B cell (primary cell): ENCODE measurements around the gene CNTNAP2. TPM values are rescaled to one million over a fixed set of nuclear protein-coding genes. Genes with fewer than 3 reads are reported as not detected.

Source experiments
- ATAC-seq: fragments of 200-7000 bp; cut with Tn5 transposase; one replicate; pipeline ENCODE4 v1.10.0; 2021; ENCODE audit warnings: low read depth, mild to moderate bottlenecking, moderate number of reproducible peaks, moderate library complexity
- CTCF ChIA-PET: fragments of 350-600 bp; sonication (Branson Sonifier 250); formaldehyde crosslinking; loops from one replicate; lab custom pipeline; 2021; ENCODE audit warnings: antibody characterized with exemption, inconsistent platforms; lab: Charles Lee
- POLR2A ChIA-PET: fragments of 350-600 bp; sonication (Branson Sonifier 250); formaldehyde crosslinking; loops from one replicate; lab custom pipeline; 2021; ENCODE audit warnings: antibody characterized with exemption; lab: Charles Lee
- DNase-seq: peaks from one replicate; pipeline ENCODE4 v3.0.0; 2013
- H2AFZ ChIP-seq: 2 replicates; pipeline ENCODE4 v1.6.1; 2012; ENCODE audit warnings: mild to moderate bottlenecking, low read depth, low read length; ENCODE audit not compliant: insufficient read depth, poor library complexity, severe bottlenecking
- H3K27ac ChIP-seq, 2 donors: 1 replicate in 1 of 2; 2 replicates in 1 of 2; pipeline ENCODE4 v1.5.1; 2012 to 2013; ENCODE audit warnings: low read length in 2 of 2, mild to moderate bottlenecking in 2 of 2, moderate library complexity in 1 of 2
- H3K27me3 ChIP-seq, 4 experiments: fragments of 200-600 bp in 1 of 4; sonication (generic) in 1 of 4; replicated peaks in 1 of 4; 1 replicate in 2 of 4; 2 replicates in 2 of 4; pipeline versions ENCODE4 v1.6.1 to v1.7.0; 2013 to 2016; ENCODE audit warnings: low read length in 3 of 4, mild to moderate bottlenecking in 2 of 4, mixed read lengths in 1 of 4, moderate library complexity in 1 of 4; ENCODE audit not compliant: insufficient read depth in 4 of 4, control insufficient read depth in 3 of 4; ENCODE audit errors: control extremely low read depth in 1 of 4
- H3K36me3 ChIP-seq, 2 experiments: replicated peaks in 1 of 2; 1 replicate in 1 of 2; 2 replicates in 1 of 2; pipeline versions ENCODE4 v1.6.1 to v1.7.1; 2013; ENCODE audit warnings: low read length in 1 of 2; ENCODE audit not compliant: insufficient read depth in 2 of 2, control insufficient read depth in 1 of 2; ENCODE audit errors: control extremely low read depth in 1 of 2, extremely low read depth in 1 of 2
- H3K4me1 ChIP-seq, 2 donors: fragments of 200-600 bp in 1 of 2; sonication (generic) in 1 of 2; 1 replicate in 1 of 2; 2 replicates in 1 of 2; pipeline versions ENCODE4 v1.5.1 to v1.6.1; 2013 to 2017; ENCODE audit warnings: low read length in 2 of 2; ENCODE audit not compliant: control insufficient read depth in 2 of 2, insufficient read depth in 2 of 2
- H3K4me2 ChIP-seq: replicated peaks from 2 replicates; pipeline ENCODE3; 2012; ENCODE audit warnings: mild to moderate bottlenecking, low read depth, low read length; ENCODE audit not compliant: poor library complexity, severe bottlenecking
- H3K4me3 ChIP-seq, 5 experiments: fragments of 200-600 bp in 1 of 5; sonication (generic) in 1 of 5; 1 replicate in 3 of 5; 2 replicates in 2 of 5; pipeline versions ENCODE4 v1.5.1 to v1.7.0; 2011 to 2016; ENCODE audit warnings: low read length in 4 of 5, mild to moderate bottlenecking in 4 of 5, low read depth in 2 of 5, control low read depth in 1 of 5, moderate library complexity in 1 of 5; ENCODE audit not compliant: insufficient read depth in 1 of 5; ENCODE audit errors: control extremely low read depth in 1 of 5, extremely low read depth in 1 of 5
- H3K79me2 ChIP-seq: fragments of 200-600 bp; sonication (generic); one replicate; pipeline ENCODE4 v1.6.0; 2016; ENCODE audit warnings: low read length; ENCODE audit not compliant: control insufficient read depth, insufficient read depth
- H3K9ac ChIP-seq: fragments of 200-600 bp; sonication (generic); 2 replicates; pipeline ENCODE4 v1.6.1; 2017; ENCODE audit warnings: mild to moderate bottlenecking, low read length, moderate library complexity
- H3K9me3 ChIP-seq, 3 donors: one replicate each; pipeline versions ENCODE4 v1.6.1 to v1.7.1; 2013; ENCODE audit warnings: low read length in 2 of 3; ENCODE audit not compliant: control insufficient read depth in 2 of 3, insufficient read depth in 1 of 3; ENCODE audit errors: control extremely low read depth in 1 of 3
- H4K20me1 ChIP-seq: 2 replicates; pipeline ENCODE4 v1.6.0; 2012; ENCODE audit warnings: mild to moderate bottlenecking, low read length; ENCODE audit not compliant: insufficient read depth, control insufficient read depth, poor library complexity, severe bottlenecking
- H3K27ac Mint-ChIP-seq: one replicate; pipeline ENCODE4 v1.8.0; 2021; ENCODE audit warnings: mixed read lengths
- H3K27me3 Mint-ChIP-seq: one replicate; pipeline ENCODE4 v1.8.0; 2021; ENCODE audit warnings: mixed read lengths
- H3K4me1 Mint-ChIP-seq: one replicate; pipeline ENCODE4 v1.8.0; 2021; ENCODE audit warnings: mixed read lengths
- H3K4me3 Mint-ChIP-seq: one replicate; pipeline ENCODE4 v1.8.0; 2021; ENCODE audit warnings: mixed read lengths
- H3K9me3 Mint-ChIP-seq: one replicate; pipeline ENCODE4 v1.8.0; 2022; ENCODE audit warnings: mixed read lengths; ENCODE audit not compliant: insufficient read depth
- EZH2 ChIP-seq: IDR thresholded peaks from 2 replicates; pipeline ENCODE4 v1.6.1; 2012; ENCODE audit warnings: borderline replicate concordance, low read depth, mild to moderate bottlenecking, moderate library complexity, low read length; ENCODE audit not compliant: insufficient read depth, poor library complexity, severe bottlenecking
- WGBS: methylation state at CpG from one replicate; pipeline ENCODE4 v1.1.5; 2013; ENCODE audit warnings: missing lambda C conversion rate; ENCODE audit not compliant: insufficient coverage; 5-methylcytosine and 5-hydroxymethylcytosine counted together
- intact Hi-C: fragments of 100-400 bp; cut with micrococcal nuclease; formaldehyde crosslinking; loops from one replicate; pipeline ENCODE4 v1.10.0; 2022
- polyA plus RNA-seq: library from polyadenylated mRNA; depleted of rRNA; stranded (reverse); fragments of >200 nt; gene quantifications from 2 replicates; pipeline ENCODE4 v1.2.3, GENCODE V29; 2012
- total RNA-seq, 2 donors: library from RNA; stranded (reverse); fragments of 120-200 nt in 1 of 2; gene quantifications; 1 replicate in 1 of 2; 2 replicates in 1 of 2; pipeline versions ENCODE4 v1.2.3 to v1.2.4, GENCODE V29; 2013 to 2022
- TF ChIP-seq, protein P1 (sequence below): fragments of 200-600 bp; IDR thresholded peaks from one replicate; pipeline ENCODE4 v1.8.0; 2022; ENCODE audit warnings: antibody characterized with exemption, mild to moderate bottlenecking

Gene CNTNAP2
- total and polyA plus RNA-seq, 2 donors (not counting 1 experiment from before 2014, with no cell fraction given): 7.4 to 16.6 TPM

DNA sequence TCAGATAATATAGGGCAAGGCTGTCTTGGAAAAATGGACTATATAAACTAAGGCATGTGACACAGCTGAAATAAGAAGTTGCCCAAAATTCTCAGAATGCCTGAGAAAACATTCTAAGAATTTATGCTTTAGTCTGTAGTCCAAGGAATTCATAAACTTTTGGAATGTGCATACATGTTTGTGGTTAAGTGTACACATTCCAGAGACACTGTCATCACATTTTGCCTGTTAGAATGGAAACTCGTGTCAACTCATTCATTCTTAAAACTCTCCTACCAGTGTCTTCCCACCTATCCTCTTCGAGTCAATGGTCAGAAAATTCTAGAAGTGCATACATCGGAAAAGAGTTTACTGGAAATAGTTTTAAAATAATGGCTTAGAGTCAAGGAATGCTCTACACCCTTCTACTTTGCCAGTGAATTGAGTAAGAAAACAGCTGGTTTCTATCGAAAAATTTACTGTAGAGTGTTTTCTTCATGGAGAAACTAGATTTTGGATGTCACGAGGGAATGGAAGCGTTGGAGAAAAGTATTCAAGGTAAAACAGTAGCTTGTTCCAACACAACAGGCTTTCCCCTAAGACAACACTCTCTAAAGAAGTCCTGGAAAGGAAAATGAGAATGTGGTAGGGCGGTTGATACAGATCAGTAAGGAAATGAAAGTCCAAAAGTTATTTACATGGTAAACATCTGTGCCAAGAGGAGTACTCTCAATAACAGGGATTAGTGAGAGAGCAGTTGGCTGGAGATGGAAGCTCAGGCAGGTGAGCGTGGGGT, 1296.4 kb downstream of the CNTNAP2 start:
- POLR2A ChIA-PET: no interaction called here
- H4K20me1 ChIP-seq: no peaks in the 10 kb centered on the region
- WGBS: no CpG with 5 or more reads among the region's 8 CpGs

GRCh38 chr7:147413557-147413870, 1296.9 kb downstream of the CNTNAP2 start:
- ATAC-seq (no peak), DNase-seq (no peak)
- no peak overlapping the region for H3K4me3 ChIP-seq
- H3K4me1 Mint-ChIP-seq: no peaks in the 10 kb centered on the region
- no peak overlapping the region for H3K4me3 Mint-ChIP-seq
- no peak overlapping the region for H2AFZ ChIP-seq
- H3K79me2 ChIP-seq: no peaks in the 10 kb centered on the region
- H3K9me3 Mint-ChIP-seq: peaks cover 7% of the 10 kb centered on the region
- ChIA-PET POLR2A (no interaction called here), CTCF (no interaction called here)
- H3K27ac ChIP-seq: no peak overlapping the region
- intact Hi-C loops: no loop called here
- no peak overlapping the region for H3K4me2 ChIP-seq
- H4K20me1 ChIP-seq: no peaks in the 10 kb centered on the region
- TF ChIP-seq, protein P1, sequence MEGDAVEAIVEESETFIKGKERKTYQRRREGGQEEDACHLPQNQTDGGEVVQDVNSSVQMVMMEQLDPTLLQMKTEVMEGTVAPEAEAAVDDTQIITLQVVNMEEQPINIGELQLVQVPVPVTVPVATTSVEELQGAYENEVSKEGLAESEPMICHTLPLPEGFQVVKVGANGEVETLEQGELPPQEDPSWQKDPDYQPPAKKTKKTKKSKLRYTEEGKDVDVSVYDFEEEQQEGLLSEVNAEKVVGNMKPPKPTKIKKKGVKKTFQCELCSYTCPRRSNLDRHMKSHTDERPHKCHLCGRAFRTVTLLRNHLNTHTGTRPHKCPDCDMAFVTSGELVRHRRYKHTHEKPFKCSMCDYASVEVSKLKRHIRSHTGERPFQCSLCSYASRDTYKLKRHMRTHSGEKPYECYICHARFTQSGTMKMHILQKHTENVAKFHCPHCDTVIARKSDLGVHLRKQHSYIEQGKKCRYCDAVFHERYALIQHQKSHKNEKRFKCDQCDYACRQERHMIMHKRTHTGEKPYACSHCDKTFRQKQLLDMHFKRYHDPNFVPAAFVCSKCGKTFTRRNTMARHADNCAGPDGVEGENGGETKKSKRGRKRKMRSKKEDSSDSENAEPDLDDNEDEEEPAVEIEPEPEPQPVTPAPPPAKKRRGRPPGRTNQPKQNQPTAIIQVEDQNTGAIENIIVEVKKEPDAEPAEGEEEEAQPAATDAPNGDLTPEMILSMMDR: no peak
- no peak for TF ChIP-seq EZH2
- no peaks in the 10 kb centered on the region for H3K27me3 ChIP-seq
- no peak overlapping the region for H3K9ac ChIP-seq
- no peak overlapping the region for H3K27ac Mint-ChIP-seq
- H3K27me3 Mint-ChIP-seq: no peaks in the 10 kb centered on the region
- H3K9me3 ChIP-seq: peaks cover 0 to 3% (median 0%) of the 10 kb centered on the region in 3 donors
- no peaks in the 10 kb centered on the region for H3K36me3 ChIP-seq
- no peaks in the 10 kb centered on the region for H3K4me1 ChIP-seq

More for the DNA sequence above, 1296.4 kb downstream of the CNTNAP2 start:
- H3K27ac ChIP-seq: no peak overlapping the region
- H3K27me3 Mint-ChIP-seq: no peaks in the 10 kb centered on the region
- no peak overlapping the region for H3K4me3 Mint-ChIP-seq
- H3K9me3 ChIP-seq: peaks cover 0 to 3% (median 0%) of the 10 kb centered on the region in 3 donors
- H3K4me1 ChIP-seq: no peaks in the 10 kb centered on the region
- H3K79me2 ChIP-seq: no peaks in the 10 kb centered on the region
- no peak overlapping the region for H3K27ac Mint-ChIP-seq
- H3K9ac ChIP-seq: no peak overlapping the region
- peaks cover 9% of the 10 kb centered on the region for H3K9me3 Mint-ChIP-seq
- no peak overlapping the region for H3K4me2 ChIP-seq
- DNase-seq (no peak), ATAC-seq (no peak)
- H3K4me1 Mint-ChIP-seq: no peaks in the 10 kb centered on the region
- H3K36me3 ChIP-seq: no peaks in the 10 kb centered on the region
- no peak for TF ChIP-seq EZH2
- TF ChIP-seq, protein P1: no peak
- H2AFZ ChIP-seq: no peak overlapping the region
- CTCF ChIA-PET: no interaction called here
- H3K27me3 ChIP-seq: no peaks in the 10 kb centered on the region
- intact Hi-C loops: no loop called here
- no peak overlapping the region for H3K4me3 ChIP-seq
